K562 (cell line): ENCODE results near the gene UBE2D3. TPM values are rescaled to one million over a fixed set of nuclear protein-coding genes. Genes with fewer than 3 reads are reported as not detected.

Source experiments
- ASH1L ChIP-seq: fragments of 450-650 bp; IDR thresholded peaks from 2 replicates; pipeline ENCODE4 v1.6.1; 2018; ENCODE audit warnings: borderline replicate concordance, mild to moderate bottlenecking, low read depth; ENCODE audit not compliant: partially characterized antibody
- CREM ChIP-seq: IDR thresholded peaks from 2 replicates; pipeline ENCODE4 v1.6.1; 2014; ENCODE audit warnings: antibody characterized with exemption, low read depth
- FOS ChIP-seq: IDR thresholded peaks from 3 replicates; pipeline ENCODE4 v1.6.1; 2011; ENCODE audit not compliant: insufficient read length; ENCODE audit errors: extremely low read depth
- FUS ChIP-seq: fragments of 200-400 bp; formaldehyde crosslinking; optimal IDR thresholded peaks from 2 replicates; pipeline ENCODE3; 2017; ENCODE audit warnings: low read depth, low read length
- GATA2 ChIP-seq: sonication (generic); formaldehyde crosslinking; IDR thresholded peaks from 2 replicates; pipeline ENCODE4 v1.4.0; 2020; ENCODE audit warnings: mild to moderate bottlenecking, missing genetic modification reagents
- GTF2F1 ChIP-seq: IDR thresholded peaks from 2 replicates; pipeline ENCODE4 v1.6.1; 2011; ENCODE audit warnings: low read depth, low read length, improper control_type of control experiment
- HDAC3 ChIP-seq: fragments of 450-650 bp; IDR thresholded peaks from 2 replicates; pipeline ENCODE4 v1.6.1; 2018; ENCODE audit warnings: borderline replicate concordance, mild to moderate bottlenecking, moderate library complexity; ENCODE audit not compliant: partially characterized antibody
- KAT7 ChIP-seq: sonication (generic); formaldehyde crosslinking; IDR thresholded peaks from 2 replicates; pipeline ENCODE4 v1.8.0; 2022; ENCODE audit warnings: missing genetic modification reagents, mild to moderate bottlenecking, borderline replicate concordance
- KLF6 ChIP-seq: fragments of 250-450 bp; sonication (Bioruptor Pico); IDR thresholded peaks from 2 replicates; pipeline ENCODE4 v1.4.0; 2020; ENCODE audit warnings: mild to moderate bottlenecking, moderate library complexity, borderline replicate concordance
- PHF8 ChIP-seq: fragments of 200-600 bp; sonication (generic); IDR thresholded peaks from 2 replicates; pipeline ENCODE4 v1.6.1; 2012; ENCODE audit warnings: mixed run types, mild to moderate bottlenecking, inconsistent platforms, low read length, moderate library complexity, borderline replicate concordance
- RBM39 ChIP-seq: fragments of 200-400 bp; formaldehyde crosslinking; optimal IDR thresholded peaks from 2 replicates; pipeline ENCODE3; 2018; ENCODE audit warnings: low read depth, low read length
- RNF2 ChIP-seq: sonication (generic); IDR thresholded peaks from 2 replicates; pipeline ENCODE4 v1.6.1; 2016
- TRIM24 ChIP-seq, 2 experiments: fragments of 450-650 bp; IDR thresholded peaks; 2 replicates each; pipeline ENCODE4 v1.6.1; 2016
- ZBTB1 ChIP-seq: sonication (generic); formaldehyde crosslinking; IDR thresholded peaks from 2 replicates; pipeline ENCODE4 v1.8.1; 2023; ENCODE audit warnings: missing genetic modification reagents, low read depth, mild to moderate bottlenecking, borderline replicate concordance
- ZBTB17 ChIP-seq: fragments of 450-650 bp; formaldehyde crosslinking; IDR thresholded peaks from 2 replicates; pipeline ENCODE4 v1.4.0; 2020; ENCODE audit warnings: mild to moderate bottlenecking
- ZNF408 ChIP-seq: fragments of 250-450 bp; sonication (Bioruptor Pico); IDR thresholded peaks from 2 replicates; pipeline ENCODE4 v1.4.0; 2020; ENCODE audit warnings: low read depth, mild to moderate bottlenecking, moderate library complexity
- ZNF445 ChIP-seq: fragments of 250-450 bp; sonication (Bioruptor Pico); IDR thresholded peaks from 2 replicates; pipeline ENCODE4 v1.4.0; 2020; ENCODE audit warnings: low read depth, mild to moderate bottlenecking, moderate library complexity
- ZNF699 ChIP-seq: fragments of 250-450 bp; sonication (Bioruptor Pico); IDR thresholded peaks from 2 replicates; pipeline ENCODE4 v1.8.0; 2021; ENCODE audit warnings: mild to moderate bottlenecking, moderate library complexity; ENCODE audit not compliant: insufficient replicate concordance
- polyA plus RNA-seq, 8 experiments: library from polyadenylated mRNA; depleted of rRNA in 4 of 8; stranded (reverse) in 5 of 8; unstranded in 3 of 8; fragments of >200 nt; fragmentation: Nextera tagmentation in 2 of 8; fragmentation: Illumina TruSeq in 1 of 8; extraction: Ambion mirVana in 2 of 8; extraction: Trizol in 1 of 8; gene quantifications; 2 replicates each; pipeline versions ENCODE4 v1.2.1 to v1.2.3, GENCODE V29; 2011 to 2014; ENCODE audit warnings: inconsistent platforms in 1 of 8, missing spikeins in 1 of 8
- total RNA-seq, 7 experiments: library from RNA; depleted of rRNA in 6 of 7; stranded (reverse); fragments of >200 nt in 6 of 7; fragmentation: Illumina TruSeq in 2 of 7; extraction: Trizol in 2 of 7; gene quantifications; 2 replicates each; pipeline versions ENCODE4 v1.2.1 to v1.2.3, GENCODE V29; 2011 to 2021; ENCODE audit warnings: low replicate concordance in 1 of 7
- TF ChIP-seq, protein P1 (sequence below): fragments of 200-400 bp; formaldehyde crosslinking; IDR thresholded peaks from 2 replicates; pipeline ENCODE4 v1.6.1; 2017; ENCODE audit warnings: mild to moderate bottlenecking, low read depth, low read length, moderate library complexity
- TF ChIP-seq, protein P2 (sequence below): sonication (generic); formaldehyde crosslinking; IDR thresholded peaks from 2 replicates; pipeline ENCODE4 v1.8.0; 2022; ENCODE audit warnings: mild to moderate bottlenecking, missing genetic modification reagents

The UBE2D3 gene
- total and polyA plus RNA-seq, 9 of the 15 experiments (the other 6 are each of a cell fraction or from before 2014, with no cell fraction given), result 191 to 618 (median 292) TPM

DNA sequence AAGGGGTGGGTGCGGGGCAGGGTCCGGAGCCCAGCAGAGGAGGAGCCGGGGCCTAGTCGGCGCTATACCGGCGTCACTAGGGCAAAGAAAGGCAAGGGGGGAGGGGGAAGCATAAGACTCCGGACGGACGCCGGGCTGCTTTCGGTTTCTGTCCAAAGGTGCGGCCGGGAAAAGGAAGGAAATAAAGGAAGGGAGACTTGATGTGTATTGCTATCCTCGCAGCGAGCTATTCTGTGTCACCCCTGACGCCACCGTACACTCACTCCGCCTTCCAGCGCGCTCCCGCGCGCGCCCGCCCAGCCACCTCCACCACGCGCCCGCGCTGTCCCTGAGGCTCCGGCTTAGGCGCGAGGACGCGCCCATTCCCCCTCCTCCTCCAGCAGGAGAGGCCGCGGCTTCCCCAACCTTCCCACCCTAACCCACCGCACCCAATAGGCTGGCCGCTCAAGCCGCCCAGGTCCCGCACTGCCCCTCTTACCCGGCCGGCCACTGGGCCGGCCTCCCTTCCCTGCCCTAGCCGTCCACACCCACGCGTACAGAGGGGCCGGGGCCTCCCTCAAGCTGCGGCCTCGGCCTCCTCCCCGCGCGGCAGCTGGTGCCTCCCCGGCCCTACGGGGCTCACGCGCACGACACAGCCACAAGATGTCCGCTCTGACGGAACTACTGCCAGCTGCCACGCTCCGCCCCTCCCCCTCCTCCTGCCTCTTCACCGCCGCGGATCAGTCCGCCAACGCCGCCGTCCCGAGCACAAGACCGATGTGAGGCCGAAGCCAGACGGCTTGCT lies at the start of gene UBE2D3 (continued):
- TF ChIP-seq PHF8 (peak; percentile 91; the same call in 1 of the 2 replicates), TRIM24 (IDR thresholded peaks at IDR 0.05) (peak; percentile 43 to 87; a peak in 3 of 4 replicates), HDAC3 (no peak), RNF2 (peak; percentile 79), ZNF699 (no peak), CREM (peak; percentile 89), ZBTB17 (CRISPR knock-in tag) (peak; percentile 62), ZNF408 (CRISPR knock-in tag) (no peak), ZBTB1 (CRISPR knock-in tag) (peak; percentile 81; the same call in 1 of the 2 replicates), FUS (peak; percentile 90), GATA2 (CRISPR knock-in tag) (no peak), RBM39 (no peak), GTF2F1 (peak; percentile 26), ZNF445 (CRISPR knock-in tag) (no peak), KAT7 (CRISPR knock-in tag) (peak; percentile 90; the same call in 1 of the 2 replicates), KLF6 (peak; percentile 42; the same call in 1 of the 2 replicates), FOS (no peak), ASH1L (no peak)
- TF ChIP-seq, protein P1, sequence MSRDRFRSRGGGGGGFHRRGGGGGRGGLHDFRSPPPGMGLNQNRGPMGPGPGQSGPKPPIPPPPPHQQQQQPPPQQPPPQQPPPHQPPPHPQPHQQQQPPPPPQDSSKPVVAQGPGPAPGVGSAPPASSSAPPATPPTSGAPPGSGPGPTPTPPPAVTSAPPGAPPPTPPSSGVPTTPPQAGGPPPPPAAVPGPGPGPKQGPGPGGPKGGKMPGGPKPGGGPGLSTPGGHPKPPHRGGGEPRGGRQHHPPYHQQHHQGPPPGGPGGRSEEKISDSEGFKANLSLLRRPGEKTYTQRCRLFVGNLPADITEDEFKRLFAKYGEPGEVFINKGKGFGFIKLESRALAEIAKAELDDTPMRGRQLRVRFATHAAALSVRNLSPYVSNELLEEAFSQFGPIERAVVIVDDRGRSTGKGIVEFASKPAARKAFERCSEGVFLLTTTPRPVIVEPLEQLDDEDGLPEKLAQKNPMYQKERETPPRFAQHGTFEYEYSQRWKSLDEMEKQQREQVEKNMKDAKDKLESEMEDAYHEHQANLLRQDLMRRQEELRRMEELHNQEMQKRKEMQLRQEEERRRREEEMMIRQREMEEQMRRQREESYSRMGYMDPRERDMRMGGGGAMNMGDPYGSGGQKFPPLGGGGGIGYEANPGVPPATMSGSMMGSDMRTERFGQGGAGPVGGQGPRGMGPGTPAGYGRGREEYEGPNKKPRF, result no peak
- TF ChIP-seq, protein P2, sequence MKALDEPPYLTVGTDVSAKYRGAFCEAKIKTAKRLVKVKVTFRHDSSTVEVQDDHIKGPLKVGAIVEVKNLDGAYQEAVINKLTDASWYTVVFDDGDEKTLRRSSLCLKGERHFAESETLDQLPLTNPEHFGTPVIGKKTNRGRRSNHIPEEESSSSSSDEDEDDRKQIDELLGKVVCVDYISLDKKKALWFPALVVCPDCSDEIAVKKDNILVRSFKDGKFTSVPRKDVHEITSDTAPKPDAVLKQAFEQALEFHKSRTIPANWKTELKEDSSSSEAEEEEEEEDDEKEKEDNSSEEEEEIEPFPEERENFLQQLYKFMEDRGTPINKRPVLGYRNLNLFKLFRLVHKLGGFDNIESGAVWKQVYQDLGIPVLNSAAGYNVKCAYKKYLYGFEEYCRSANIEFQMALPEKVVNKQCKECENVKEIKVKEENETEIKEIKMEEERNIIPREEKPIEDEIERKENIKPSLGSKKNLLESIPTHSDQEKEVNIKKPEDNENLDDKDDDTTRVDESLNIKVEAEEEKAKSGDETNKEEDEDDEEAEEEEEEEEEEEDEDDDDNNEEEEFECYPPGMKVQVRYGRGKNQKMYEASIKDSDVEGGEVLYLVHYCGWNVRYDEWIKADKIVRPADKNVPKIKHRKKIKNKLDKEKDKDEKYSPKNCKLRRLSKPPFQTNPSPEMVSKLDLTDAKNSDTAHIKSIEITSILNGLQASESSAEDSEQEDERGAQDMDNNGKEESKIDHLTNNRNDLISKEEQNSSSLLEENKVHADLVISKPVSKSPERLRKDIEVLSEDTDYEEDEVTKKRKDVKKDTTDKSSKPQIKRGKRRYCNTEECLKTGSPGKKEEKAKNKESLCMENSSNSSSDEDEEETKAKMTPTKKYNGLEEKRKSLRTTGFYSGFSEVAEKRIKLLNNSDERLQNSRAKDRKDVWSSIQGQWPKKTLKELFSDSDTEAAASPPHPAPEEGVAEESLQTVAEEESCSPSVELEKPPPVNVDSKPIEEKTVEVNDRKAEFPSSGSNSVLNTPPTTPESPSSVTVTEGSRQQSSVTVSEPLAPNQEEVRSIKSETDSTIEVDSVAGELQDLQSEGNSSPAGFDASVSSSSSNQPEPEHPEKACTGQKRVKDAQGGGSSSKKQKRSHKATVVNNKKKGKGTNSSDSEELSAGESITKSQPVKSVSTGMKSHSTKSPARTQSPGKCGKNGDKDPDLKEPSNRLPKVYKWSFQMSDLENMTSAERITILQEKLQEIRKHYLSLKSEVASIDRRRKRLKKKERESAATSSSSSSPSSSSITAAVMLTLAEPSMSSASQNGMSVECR (CRISPR knock-in tag), result peak; percentile 90
